Mesendoderm (in vitro differentiated cells): ENCODE results near the gene POGK.

Source experiments
- DNase-seq: peaks from one replicate; pipeline ENCODE4 v3.0.0; 2013
- H2AK5ac ChIP-seq: 2 replicates; pipeline ENCODE4 v1.6.1; 2013; ENCODE audit warnings: low read length, inconsistent platforms
- H2BK120ac ChIP-seq: 2 replicates; pipeline ENCODE4 v1.6.1; 2013; ENCODE audit warnings: low read depth, mild to moderate bottlenecking, low read length, moderate library complexity, mixed read lengths
- H2BK15ac ChIP-seq: replicated peaks from 2 replicates; pipeline ENCODE4 v1.6.1; 2013; ENCODE audit warnings: low read depth, mild to moderate bottlenecking, moderate library complexity
- H2BK5ac ChIP-seq: 2 replicates; pipeline ENCODE4 v1.6.1; 2013; ENCODE audit warnings: low read length, inconsistent platforms
- H3K18ac ChIP-seq: 2 replicates; pipeline ENCODE4 v1.6.1; 2013; ENCODE audit warnings: mild to moderate bottlenecking, low read length, mixed read lengths
- H3K23ac ChIP-seq: one replicate; pipeline ENCODE4 v1.6.1; 2013; ENCODE audit warnings: low read length
- H3K27ac ChIP-seq: 2 replicates; pipeline ENCODE4 v1.5.1; 2013; ENCODE audit warnings: low read depth, mild to moderate bottlenecking, inconsistent platforms, low read length, moderate library complexity
- H3K27me3 ChIP-seq: 2 replicates; pipeline ENCODE4 v1.6.1; 2013; ENCODE audit warnings: low read length, control low read depth, mild to moderate bottlenecking, inconsistent platforms; ENCODE audit not compliant: insufficient read depth, poor library complexity
- H3K36me3 ChIP-seq: 2 replicates; pipeline ENCODE4 v1.6.1; 2013; ENCODE audit warnings: low read length, inconsistent platforms; ENCODE audit not compliant: control insufficient read depth, insufficient read depth
- H3K4ac ChIP-seq: one replicate; pipeline ENCODE4 v1.6.1; 2013; ENCODE audit warnings: low read depth, mild to moderate bottlenecking, low read length, moderate library complexity
- H3K4me1 ChIP-seq: 2 replicates; pipeline ENCODE4 v1.6.1; 2013; ENCODE audit warnings: low read depth, low read length, inconsistent platforms; ENCODE audit not compliant: control insufficient read depth
- H3K4me2 ChIP-seq: 2 replicates; pipeline ENCODE4 v1.6.1; 2013; ENCODE audit warnings: low read length
- H3K4me3 ChIP-seq: 2 replicates; pipeline ENCODE4 v1.5.1; 2013; ENCODE audit warnings: mild to moderate bottlenecking, low read length
- H3K56ac ChIP-seq: one replicate; pipeline ENCODE4 v1.6.1; 2013; ENCODE audit warnings: low read length
- H3K79me1 ChIP-seq: 2 replicates; pipeline ENCODE4 v1.6.1; 2013; ENCODE audit warnings: low read length, inconsistent platforms
- H3K79me2 ChIP-seq: 2 replicates; pipeline ENCODE4 v1.6.1; 2013; ENCODE audit warnings: mild to moderate bottlenecking, low read length; ENCODE audit not compliant: control insufficient read depth, insufficient read depth
- H3K9ac ChIP-seq: 2 replicates; pipeline ENCODE4 v1.6.1; 2013; ENCODE audit warnings: low read length, inconsistent platforms
- H4K5ac ChIP-seq: one replicate; pipeline ENCODE4 v1.6.1; 2013; ENCODE audit warnings: low read length
- H4K8ac ChIP-seq: one replicate; pipeline ENCODE4 v1.6.1; 2013; ENCODE audit warnings: low read depth, mild to moderate bottlenecking, control low read depth, low read length, moderate library complexity
- WGBS: extraction: QIAGEN DNeasy Blood & Tissue Kit; methylation state at CpG from one replicate; pipeline ENCODE4 v1.1.7; 2013; ENCODE audit warnings: low lambda C conversion rate, missing lambda C conversion rate; ENCODE audit not compliant: insufficient coverage; ENCODE audit errors: extremely low coverage; 5-methylcytosine and 5-hydroxymethylcytosine counted together

POGK gene

GRCh38 chr1:166900987-166901386 is 61.7 kb downstream of the POGK start:
- WGBS = no CpG with 5 or more reads among the region's 4 CpGs
- Histone ChIP-seq H3K9ac (no peak overlapping the region), H3K4me2 (no peak overlapping the region)

GRCh38 chr1:166902279-166902678 is 63.0 kb downstream of the POGK start:
- Histone ChIP-seq H3K4me3 (no peak overlapping the region), H4K8ac (no peak overlapping the region), H3K4ac (no peak overlapping the region), H3K27me3 (no peaks in the 10 kb centered on the region), H3K36me3 (no peaks in the 10 kb centered on the region), H2AK5ac (no peak overlapping the region), H3K9ac (no peak overlapping the region), H3K56ac (no peak overlapping the region), H3K79me1 (no peaks in the 10 kb centered on the region), H3K27ac (no peak overlapping the region), H3K79me2 (no peaks in the 10 kb centered on the region), H3K4me2 (no peak overlapping the region), H3K4me1 (peaks cover 4% of the 10 kb centered on the region), H3K18ac (no peak overlapping the region), H2BK5ac (no peak overlapping the region), H4K5ac (no peak overlapping the region), H3K23ac (no peak overlapping the region), H2BK15ac (no peak overlapping the region), H2BK120ac (no peak overlapping the region)
- DNase-seq = peak; percentile 50
- WGBS = no CpG with 5 or more reads among the region's 1 CpG

More at GRCh38 chr1:166900987-166901386, 61.7 kb downstream of the POGK start:
- Histone ChIP-seq H3K79me1 (no peaks in the 10 kb centered on the region), H3K27me3 (no peaks in the 10 kb centered on the region), H3K23ac (no peak overlapping the region), H3K4me1 (peaks cover 4% of the 10 kb centered on the region), H3K36me3 (no peaks in the 10 kb centered on the region), H2AK5ac (no peak overlapping the region), H3K4ac (no peak overlapping the region), H3K4me3 (no peak overlapping the region), H3K27ac (no peak overlapping the region), H4K8ac (no peak overlapping the region), H2BK120ac (no peak overlapping the region), H4K5ac (no peak overlapping the region), H3K18ac (no peak overlapping the region), H3K79me2 (no peaks in the 10 kb centered on the region), H3K56ac (no peak overlapping the region), H2BK15ac (no peak overlapping the region), H2BK5ac (no peak overlapping the region)
- DNase-seq = peak; percentile 77

- DNase-seq = no peak
- no peak overlapping the region for H4K8ac ChIP-seq
- H3K36me3 ChIP-seq = no peaks in the 10 kb centered on the region
- peaks cover 4% of the 10 kb centered on the region for H3K4me1 ChIP-seq
- H3K23ac ChIP-seq = no peak overlapping the region
- no peak overlapping the region for H2AK5ac ChIP-seq
- no peak overlapping the region for H3K4ac ChIP-seq
- no CpG with 5 or more reads among the region's 1 CpG for WGBS
- no peak overlapping the region for H3K56ac ChIP-seq
- no peak overlapping the region for H4K5ac ChIP-seq
- no peak overlapping the region for H3K27ac ChIP-seq
- H3K9ac ChIP-seq = no peak overlapping the region
- no peaks in the 10 kb centered on the region for H3K79me2 ChIP-seq
- no peak overlapping the region for H2BK15ac ChIP-seq
- H3K79me1 ChIP-seq = no peaks in the 10 kb centered on the region
- no peak overlapping the region for H3K4me2 ChIP-seq
- no peak overlapping the region for H3K4me3 ChIP-seq
- no peak overlapping the region for H2BK120ac ChIP-seq
- H3K18ac ChIP-seq = no peak overlapping the region
- no peak overlapping the region for H2BK5ac ChIP-seq
- no peaks in the 10 kb centered on the region for H3K27me3 ChIP-seq
Measured at GRCh38 chr1:166903232-166903631, 64.0 kb downstream of the POGK start.

- no peak overlapping the region for H4K5ac ChIP-seq
- WGBS = 100% methylated on average over 1 of the region's 2 CpGs
Measured at GRCh38 chr1:166905136-166905535, 65.9 kb downstream of the POGK start.

GRCh38 chr1:166905900-166906299 is 66.6 kb downstream of the POGK start:
- H2BK120ac ChIP-seq = no peak overlapping the region
- no peak overlapping the region for H4K5ac ChIP-seq
- H3K4me2 ChIP-seq = no peak overlapping the region
- no peak overlapping the region for H2BK5ac ChIP-seq
- no peak overlapping the region for H3K18ac ChIP-seq
- H3K79me2 ChIP-seq = no peaks in the 10 kb centered on the region
- H3K79me1 ChIP-seq = no peaks in the 10 kb centered on the region
- no peak overlapping the region for H2AK5ac ChIP-seq
- no peaks in the 10 kb centered on the region for H3K27me3 ChIP-seq
- no peak overlapping the region for H3K56ac ChIP-seq
- no peak for DNase-seq
- H3K4me1 ChIP-seq = peaks cover 4% of the 10 kb centered on the region
- H3K4ac ChIP-seq = no peak overlapping the region
- H2BK15ac ChIP-seq = no peak overlapping the region
- H3K36me3 ChIP-seq = no peaks in the 10 kb centered on the region
- no CpG with 5 or more reads among the region's 3 CpGs for WGBS
- H3K9ac ChIP-seq = no peak overlapping the region
- H3K23ac ChIP-seq = no peak overlapping the region
- H3K27ac ChIP-seq = no peak overlapping the region
- no peak overlapping the region for H3K4me3 ChIP-seq
- no peak overlapping the region for H4K8ac ChIP-seq

More at GRCh38 chr1:166905136-166905535, 65.9 kb downstream of the POGK start:
- H3K4me1 ChIP-seq = peaks cover 4% of the 10 kb centered on the region
- H3K79me2 ChIP-seq = no peaks in the 10 kb centered on the region
- no peak overlapping the region for H3K23ac ChIP-seq
- no peak for DNase-seq
- no peak overlapping the region for H3K56ac ChIP-seq
- no peak overlapping the region for H2AK5ac ChIP-seq
- no peaks in the 10 kb centered on the region for H3K27me3 ChIP-seq
- no peak overlapping the region for H2BK15ac ChIP-seq
- no peak overlapping the region for H3K4me3 ChIP-seq
- H3K27ac ChIP-seq = no peak overlapping the region
- no peak overlapping the region for H3K9ac ChIP-seq
- H2BK5ac ChIP-seq = no peak overlapping the region
- H3K4ac ChIP-seq = no peak overlapping the region
- no peak overlapping the region for H2BK120ac ChIP-seq
- no peak overlapping the region for H3K4me2 ChIP-seq
- no peaks in the 10 kb centered on the region for H3K79me1 ChIP-seq
- no peaks in the 10 kb centered on the region for H3K36me3 ChIP-seq
- H4K8ac ChIP-seq = no peak overlapping the region
- H3K18ac ChIP-seq = no peak overlapping the region
